HepG2 (cell line): ENCODE measurements around the gene DAB1. TPM values are rescaled to one million over a fixed set of nuclear protein-coding genes. Genes with fewer than 3 reads are reported as not detected.

Experiments
- ATAC-seq: fragments of 200-7000 bp; cut with Tn5 transposase; 3 replicates; pipeline ENCODE4 v1.9.1; 2020; ENCODE audit warnings: mild to moderate bottlenecking, moderate library complexity
- BruUV-seq: library from RNA; stranded (reverse); fragments of 400-500 nt; replicated peaks from 2 replicates; lab custom pipeline; 2021; lab: Mats Ljungman, UMichigan
- CTCF ChIA-PET: fragments of 300-600 bp; formaldehyde crosslinking; extraction: SDS; loops from one replicate; lab custom pipeline; 2021; ENCODE audit warnings: low total read pairs, inconsistent platforms, low intra/inter-chr PET ratio; lab: Yijun Ruan, JAX
- POLR2A ChIA-PET: fragments of 350-600 bp; sonication (Branson Sonifier 250); formaldehyde crosslinking; loops from one replicate; lab custom pipeline; 2020; ENCODE audit warnings: antibody characterized with exemption, inconsistent platforms; lab: Yijun Ruan, JAX
- DNase-seq: peaks from one replicate; pipeline ENCODE4 v3.0.0-alpha.2; 2015; ENCODE audit warnings: low spot score
- FAIRE-seq: peaks from 3 replicates; lab custom pipeline; 2011; peaks lifted over from hg19 to GRCh38; lab: Jason Lieb, UNC
- H2AFZ ChIP-seq: one replicate; pipeline ENCODE4 v1.6.1; 2011; ENCODE audit warnings: low read length, inconsistent platforms
- H3K27ac ChIP-seq: fragments of 300-600 bp; 3 replicates; pipeline ENCODE4 v1.8.0; 2011; ENCODE audit warnings: mixed run types, mild to moderate bottlenecking, mixed read lengths, low read length, inconsistent platforms; ENCODE audit not compliant: insufficient read depth; ENCODE audit errors: extremely low read length
- H3K27me3 ChIP-seq, 2 experiments: fragments of 200-600 bp in 1 of 2; 2 replicates in 1 of 2; 3 replicates in 1 of 2; pipeline versions ENCODE4 v1.6.0 to v1.8.0; 2011; ENCODE audit warnings: low read length in 2 of 2, mild to moderate bottlenecking in 2 of 2, moderate library complexity in 2 of 2, inconsistent platforms in 1 of 2; ENCODE audit not compliant: insufficient read depth in 2 of 2, control insufficient read depth in 1 of 2
- H3K36me3 ChIP-seq, 2 experiments: fragments of 200-600 bp in 1 of 2; replicated peaks in 1 of 2; 2 replicates in 1 of 2; 3 replicates in 1 of 2; pipeline versions ENCODE4 v1.5.1 to v1.8.0; 2011; ENCODE audit warnings: low read length in 2 of 2, inconsistent platforms in 1 of 2; ENCODE audit not compliant: insufficient read depth in 2 of 2, control insufficient read depth in 1 of 2
- H3K4me1 ChIP-seq: 2 replicates; pipeline ENCODE4 v1.5.1; 2012; ENCODE audit warnings: low read length, inconsistent platforms; ENCODE audit not compliant: insufficient read depth
- H3K4me2 ChIP-seq: 2 replicates; pipeline ENCODE4 v1.6.0; 2011; ENCODE audit warnings: low read depth, low read length, inconsistent platforms
- H3K4me3 ChIP-seq, 3 experiments: fragments of 200-600 bp in 1 of 3; sonication (generic), shearing (Covaris generic) in 1 of 3; replicated peaks in 1 of 3; 2 replicates each; pipeline ENCODE4 v1.5.1; 2011 to 2016; ENCODE audit warnings: low read length in 3 of 3, inconsistent platforms in 2 of 3, low read depth in 2 of 3, mild to moderate bottlenecking in 2 of 3, control low read depth in 1 of 3, mixed read lengths in 1 of 3; ENCODE audit not compliant: insufficient read depth in 1 of 3
- H3K79me2 ChIP-seq: one replicate; pipeline ENCODE4 v1.6.1; 2011; ENCODE audit warnings: low read length, inconsistent platforms; ENCODE audit not compliant: insufficient read depth
- H3K9ac ChIP-seq: 2 replicates; pipeline ENCODE4 v1.6.0; 2011; ENCODE audit warnings: mild to moderate bottlenecking, low read depth, low read length, inconsistent platforms; ENCODE audit not compliant: insufficient read depth
- H3K9me3 ChIP-seq: 2 replicates; pipeline ENCODE4 v1.5.1; 2012; ENCODE audit warnings: mild to moderate bottlenecking, low read length
- H4K20me1 ChIP-seq: 2 replicates; pipeline ENCODE4 v1.6.0; 2011; ENCODE audit warnings: inconsistent platforms, mild to moderate bottlenecking, low read length, moderate library complexity; ENCODE audit not compliant: insufficient read depth
- CENPX ChIP-seq: sonication (generic); formaldehyde crosslinking; IDR thresholded peaks from 2 replicates; pipeline ENCODE4 v1.9.0; 2021; ENCODE audit warnings: mild to moderate bottlenecking, missing genetic modification reagents, moderate library complexity
- KDM2A ChIP-seq: sonication (generic); formaldehyde crosslinking; IDR thresholded peaks from 2 replicates; pipeline ENCODE4 v1.4.0; 2020; ENCODE audit warnings: low read depth, missing genetic modification reagents, borderline replicate concordance
- KLF12 ChIP-seq: sonication (generic); formaldehyde crosslinking; IDR thresholded peaks from 2 replicates; pipeline ENCODE4 v1.4.0; 2020; ENCODE audit warnings: missing genetic modification reagents, borderline replicate concordance
- MBD4 ChIP-seq: IDR thresholded peaks from 2 replicates; pipeline ENCODE4 v1.6.1; 2012; ENCODE audit warnings: low read length, inconsistent platforms, borderline replicate concordance
- NR2C2 ChIP-seq: sonication (generic); formaldehyde crosslinking; IDR thresholded peaks from 2 replicates; pipeline ENCODE4 v1.4.0; 2020; ENCODE audit warnings: missing genetic modification reagents, mild to moderate bottlenecking, moderate library complexity, borderline replicate concordance
- RBAK ChIP-seq: sonication (generic); formaldehyde crosslinking; IDR thresholded peaks from 2 replicates; pipeline ENCODE4 v1.5.1; 2020; ENCODE audit warnings: mild to moderate bottlenecking, missing genetic modification reagents
- SMAD1 ChIP-seq: sonication (generic); formaldehyde crosslinking; IDR thresholded peaks from 2 replicates; pipeline ENCODE4 v1.4.0; 2020; ENCODE audit warnings: missing genetic modification reagents, low read depth, mild to moderate bottlenecking, borderline replicate concordance
- SRSF1 ChIP-seq: fragments of 200-400 bp; formaldehyde crosslinking; optimal IDR thresholded peaks from 2 replicates; pipeline ENCODE3; 2017; ENCODE audit warnings: mild to moderate bottlenecking, low read depth, low read length, moderate library complexity
- ZBTB20 ChIP-seq: sonication (generic); formaldehyde crosslinking; IDR thresholded peaks from 2 replicates; pipeline ENCODE4 v1.8.1; 2023; ENCODE audit warnings: missing genetic modification reagents, low read depth, mild to moderate bottlenecking, borderline replicate concordance
- ZBTB8A ChIP-seq: sonication (generic); formaldehyde crosslinking; IDR thresholded peaks from 2 replicates; pipeline ENCODE4 v1.4.0; 2020; ENCODE audit warnings: mild to moderate bottlenecking, low read depth, missing genetic modification reagents, borderline replicate concordance
- ZNF124 ChIP-seq: sonication (generic); formaldehyde crosslinking; IDR thresholded peaks from 2 replicates; pipeline ENCODE4 v1.4.0; 2020; ENCODE audit warnings: missing genetic modification reagents
- ZNF629 ChIP-seq: sonication (generic); formaldehyde crosslinking; conservative IDR thresholded peaks from 2 replicates; pipeline ENCODE4 v1.5.0; 2020; ENCODE audit warnings: missing genetic modification reagents
- WGBS: methylation state at CpG from one replicate; pipeline ENCODE4 v1.1.6; 2017; ENCODE audit warnings: low lambda C conversion rate; 5-methylcytosine and 5-hydroxymethylcytosine counted together
- in situ Hi-C: cut with HindIII; loops from 2 replicates; pipeline ENCODE4 v1.10.0; 2017; ENCODE audit warnings: low pct_unique_long_range_greater_than_20kb; ENCODE audit not compliant: extremely low pct_ligation_motif_present
- intact Hi-C: fragments of 100-400 bp; cut with micrococcal nuclease; formaldehyde crosslinking; loops from one replicate; pipeline ENCODE4 v1.10.0; 2022; ENCODE audit not compliant: unreplicated experiment
- polyA plus RNA-seq, 8 experiments: library from polyadenylated mRNA; depleted of rRNA in 3 of 8; stranded (reverse) in 7 of 8; unstranded in 1 of 8; fragments of >200 nt; fragmentation: Illumina TruSeq in 4 of 8; extraction: Trizol in 4 of 8; gene quantifications; 2 replicates each; pipeline versions ENCODE4 v1.2.1 to v1.2.3, GENCODE V29; 2011 to 2016; ENCODE audit warnings: low read depth in 4 of 8, missing spikeins in 1 of 8, mixed read lengths in 1 of 8; ENCODE audit not compliant: insufficient read depth in 1 of 8
- total RNA-seq, 5 experiments: library from RNA; depleted of rRNA; stranded (reverse); fragments of >200 nt; fragmentation: Illumina TruSeq; extraction: Trizol; gene quantifications; 2 replicates each; pipeline ENCODE4 v1.2.3, GENCODE V29; 2016; ENCODE audit warnings: low read depth in 1 of 5
- TF ChIP-seq, protein P1 (sequence below): sonication (generic); formaldehyde crosslinking; IDR thresholded peaks from 2 replicates; pipeline ENCODE4 v1.4.0; 2020; ENCODE audit warnings: missing genetic modification reagents, borderline replicate concordance

DAB1 gene
- total and polyA plus RNA-seq, 2 of the 13 experiments (the other 11 are each of a cell fraction or from before 2014, with no cell fraction given), result 0.04 to 0.13 TPM

GRCh38 chr1:57209495-57209894, 214.4 kb downstream of the DAB1 start:
- no peak for FAIRE-seq
- in situ Hi-C loops (no loop called here), intact Hi-C loops (loop anchor here (2.0 kb wide), 1 partner anchor 71 kb away; no protein-coding TSS in a partner anchor)

More at GRCh38 chr1:57209495-57209894, 214.4 kb downstream of the DAB1 start:
- Histone ChIP-seq H3K36me3 (no peaks in the 10 kb centered on the region), H3K27ac (no peak overlapping the region), H3K4me3 (no peak overlapping the region), H3K9ac (no peak overlapping the region), H3K4me2 (no peak overlapping the region), H2AFZ (no peak overlapping the region), H3K79me2 (no peaks in the 10 kb centered on the region), H4K20me1 (no peaks in the 10 kb centered on the region), H3K4me1 (no peaks in the 10 kb centered on the region)
- BruUV-seq, result no TSS peak
- CTCF ChIA-PET, result no interaction called here
- ATAC-seq, result no peak
- 50% methylated on average over 1 of the region's 1 CpG for WGBS
- TF ChIP-seq SRSF1 (no peak), NR2C2 (no peak), RBAK (CRISPR knock-in tag) (no peak), SMAD1 (CRISPR knock-in tag) (no peak), ZBTB20 (CRISPR knock-in tag) (no peak), ZNF629 (CRISPR knock-in tag) (no peak), CENPX (CRISPR knock-in tag) (no peak), ZBTB8A (CRISPR knock-in tag) (no peak), MBD4 (no peak), ZNF124 (CRISPR knock-in tag) (no peak), KLF12 (CRISPR knock-in tag) (no peak), KDM2A (no peak)
- TF ChIP-seq, protein P1, sequence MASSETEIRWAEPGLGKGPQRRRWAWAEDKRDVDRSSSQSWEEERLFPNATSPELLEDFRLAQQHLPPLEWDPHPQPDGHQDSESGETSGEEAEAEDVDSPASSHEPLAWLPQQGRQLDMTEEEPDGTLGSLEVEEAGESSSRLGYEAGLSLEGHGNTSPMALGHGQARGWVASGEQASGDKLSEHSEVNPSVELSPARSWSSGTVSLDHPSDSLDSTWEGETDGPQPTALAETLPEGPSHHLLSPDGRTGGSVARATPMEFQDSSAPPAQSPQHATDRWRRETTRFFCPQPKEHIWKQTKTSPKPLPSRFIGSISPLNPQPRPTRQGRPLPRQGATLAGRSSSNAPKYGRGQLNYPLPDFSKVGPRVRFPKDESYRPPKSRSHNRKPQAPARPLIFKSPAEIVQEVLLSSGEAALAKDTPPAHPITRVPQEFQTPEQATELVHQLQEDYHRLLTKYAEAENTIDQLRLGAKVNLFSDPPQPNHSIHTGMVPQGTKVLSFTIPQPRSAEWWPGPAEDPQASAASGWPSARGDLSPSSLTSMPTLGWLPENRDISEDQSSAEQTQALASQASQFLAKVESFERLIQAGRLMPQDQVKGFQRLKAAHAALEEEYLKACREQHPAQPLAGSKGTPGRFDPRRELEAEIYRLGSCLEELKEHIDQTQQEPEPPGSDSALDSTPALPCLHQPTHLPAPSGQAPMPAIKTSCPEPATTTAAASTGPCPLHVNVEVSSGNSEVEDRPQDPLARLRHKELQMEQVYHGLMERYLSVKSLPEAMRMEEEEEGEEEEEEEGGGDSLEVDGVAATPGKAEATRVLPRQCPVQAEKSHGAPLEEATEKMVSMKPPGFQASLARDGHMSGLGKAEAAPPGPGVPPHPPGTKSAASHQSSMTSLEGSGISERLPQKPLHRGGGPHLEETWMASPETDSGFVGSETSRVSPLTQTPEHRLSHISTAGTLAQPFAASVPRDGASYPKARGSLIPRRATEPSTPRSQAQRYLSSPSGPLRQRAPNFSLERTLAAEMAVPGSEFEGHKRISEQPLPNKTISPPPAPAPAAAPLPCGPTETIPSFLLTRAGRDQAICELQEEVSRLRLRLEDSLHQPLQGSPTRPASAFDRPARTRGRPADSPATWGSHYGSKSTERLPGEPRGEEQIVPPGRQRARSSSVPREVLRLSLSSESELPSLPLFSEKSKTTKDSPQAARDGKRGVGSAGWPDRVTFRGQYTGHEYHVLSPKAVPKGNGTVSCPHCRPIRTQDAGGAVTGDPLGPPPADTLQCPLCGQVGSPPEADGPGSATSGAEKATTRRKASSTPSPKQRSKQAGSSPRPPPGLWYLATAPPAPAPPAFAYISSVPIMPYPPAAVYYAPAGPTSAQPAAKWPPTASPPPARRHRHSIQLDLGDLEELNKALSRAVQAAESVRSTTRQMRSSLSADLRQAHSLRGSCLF, result no peak
- TF ChIP-seq, all 625 proteins: peak for 0
- POLR2A ChIA-PET, result no interaction called here
- H3K9me3 ChIP-seq, result no peaks in the 10 kb centered on the region
- no peak for DNase-seq
- no peaks in the 10 kb centered on the region for H3K27me3 ChIP-seq
